CD4-positive, alpha-beta T cell treated with Interleukin-17A for 4 hours (primary cell): ENCODE measurements around the gene IAPP.
"Not testable (repeated sequence)": the region's sequence is repeated elsewhere in the genome, so short reads cannot be mapped to it uniquely, and the experiment has no call there.

Experiments
- DNase-seq: peaks from one replicate; pipeline ENCODE4 v3.0.0-alpha.2; 2020; ENCODE audit warnings: mixed read lengths

IAPP gene

DNA sequence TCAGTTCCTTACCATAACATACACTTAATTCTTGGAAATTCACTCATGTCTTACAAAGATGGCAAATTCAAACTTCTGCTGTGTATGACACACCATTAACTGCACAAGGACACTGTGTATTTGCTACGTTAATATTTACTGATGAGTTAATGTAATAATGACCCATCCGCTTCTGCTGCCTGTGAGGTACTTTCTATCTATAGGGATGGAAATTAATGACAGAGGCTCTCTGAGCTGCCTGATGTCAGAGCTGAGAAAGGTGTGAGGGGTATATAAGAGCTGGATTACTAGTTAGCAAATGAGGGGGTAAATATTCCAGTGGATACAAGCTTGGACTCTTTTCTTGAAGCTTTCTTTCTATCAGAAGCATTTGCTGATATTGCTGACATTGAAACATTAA lies at the start of gene IAPP:
Gene IAPP, plus strand, starts transcription at position 301 of the 400 bp plus-strand sequence. CDS start 450 bp downstream, outside the sequence.
- DNase-seq = no peak

DNA sequence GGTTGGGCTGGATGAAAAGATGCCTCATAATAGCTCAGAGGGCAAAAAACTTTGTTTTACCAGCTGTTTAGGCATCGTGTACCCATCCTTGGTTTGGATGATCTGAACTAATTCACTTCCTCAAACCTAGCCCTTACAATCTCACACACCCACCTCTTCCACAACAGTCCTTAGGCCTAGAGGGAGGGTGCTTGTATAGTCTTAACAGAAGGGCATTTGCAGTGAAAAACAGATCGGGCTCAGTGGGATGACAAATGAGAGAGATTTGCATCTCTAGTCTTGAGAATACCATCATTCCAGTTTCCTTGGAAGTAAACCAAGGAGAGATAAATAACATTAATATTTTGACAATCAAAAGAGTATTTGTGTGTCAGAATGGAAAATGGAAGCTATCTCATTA lies 49.0 kb upstream of the IAPP start:
- no peak for DNase-seq

DNA sequence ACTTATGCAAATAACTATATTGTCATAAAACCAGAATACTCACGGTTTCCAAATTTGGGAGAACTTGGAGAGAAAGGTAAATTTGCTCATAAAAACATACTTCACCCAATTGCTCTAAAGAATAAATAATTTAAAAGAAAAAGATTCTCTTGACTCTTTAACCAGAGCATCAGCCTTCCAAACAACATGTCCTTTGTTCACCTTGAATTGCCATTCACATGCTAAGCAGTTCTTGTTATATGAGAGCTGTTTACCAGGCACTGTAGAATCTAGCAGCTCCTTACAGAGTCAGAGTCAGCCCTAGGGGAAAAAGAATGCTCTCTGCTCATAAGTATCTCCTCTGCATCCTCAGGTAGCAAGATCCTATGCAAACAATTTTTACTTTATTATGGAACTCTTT lies 48.2 kb upstream of the IAPP start:
- DNase-seq = no peak

DNA sequence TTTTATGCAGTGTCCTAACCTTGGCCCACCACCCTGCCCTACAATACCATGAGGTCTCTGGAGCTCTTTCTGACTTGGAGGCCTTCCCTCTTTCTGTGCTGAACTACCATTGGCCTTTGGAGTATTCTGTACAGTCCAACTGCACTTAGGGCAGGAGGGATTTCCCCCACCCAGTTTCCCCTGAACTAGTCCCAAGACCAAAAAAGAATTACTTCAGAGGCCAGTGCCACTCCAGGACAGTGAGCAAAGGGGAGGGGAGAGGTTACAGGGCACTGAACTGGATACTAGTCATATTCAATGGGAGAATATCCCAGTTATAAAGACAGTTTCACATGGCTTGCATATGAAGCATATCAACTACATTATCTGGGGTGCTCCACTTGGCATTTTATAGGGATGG lies 44.1 kb upstream of the IAPP start:
- no peak for DNase-seq

DNA sequence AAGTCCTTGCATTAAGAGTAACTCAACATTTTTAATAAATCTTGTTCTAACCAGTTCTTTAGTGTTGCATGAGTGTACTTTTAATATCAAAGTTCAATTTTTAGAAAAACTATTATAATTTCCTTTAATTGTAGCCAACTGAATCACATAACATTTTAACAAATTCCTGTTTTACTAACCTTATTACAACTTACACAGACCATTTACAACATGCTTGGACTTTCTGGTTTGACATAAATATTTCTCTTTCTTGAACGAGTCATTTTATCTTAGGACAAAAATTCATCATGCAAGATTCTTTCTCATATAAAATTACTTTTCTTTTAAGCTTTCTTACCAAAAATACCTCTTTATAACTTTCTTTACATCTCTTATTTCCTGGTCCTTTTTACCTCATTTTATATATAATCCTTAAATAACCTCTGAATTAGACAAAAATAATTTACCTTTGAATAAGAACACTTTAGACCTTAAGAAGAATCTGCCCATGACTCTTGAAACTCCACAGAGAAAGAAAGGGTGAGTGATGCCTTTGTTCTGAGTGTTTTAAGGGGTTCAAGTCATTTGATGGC lies 41.9 kb upstream of the IAPP start:
- DNase-seq = no peak

DNA sequence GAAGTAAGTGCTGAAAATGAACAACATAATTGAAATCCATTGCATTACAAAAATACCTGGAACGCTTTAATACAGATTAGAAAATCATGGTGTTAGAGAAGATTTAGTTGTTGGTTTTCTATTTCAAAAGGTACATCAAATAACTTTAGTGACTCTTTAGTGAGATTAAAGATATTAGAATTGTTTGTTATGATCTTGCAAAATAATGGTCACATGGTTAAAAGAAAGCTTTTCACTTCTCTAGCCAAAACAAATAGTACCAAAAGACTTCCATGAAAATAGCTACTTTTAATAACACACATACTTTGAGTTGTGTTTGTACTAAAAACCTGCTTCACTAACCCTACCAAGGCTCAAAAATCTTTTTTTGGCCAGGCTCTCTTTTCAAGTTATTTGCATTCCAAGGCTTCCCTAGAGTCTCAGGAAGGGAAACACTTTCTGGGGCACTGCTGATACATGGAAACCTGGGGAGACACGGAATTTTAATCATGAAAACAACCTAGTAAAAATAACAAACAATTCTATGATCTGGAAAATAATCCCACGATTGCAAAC lies 37.9 kb upstream of the IAPP start, which contains the start of gene SLCO1A2:
Gene SLCO1A2, minus strand, starts transcription at position 147 of the 555 bp plus-strand sequence. CDS start 270 bp downstream, outside the sequence.
- no peak for DNase-seq

DNA sequence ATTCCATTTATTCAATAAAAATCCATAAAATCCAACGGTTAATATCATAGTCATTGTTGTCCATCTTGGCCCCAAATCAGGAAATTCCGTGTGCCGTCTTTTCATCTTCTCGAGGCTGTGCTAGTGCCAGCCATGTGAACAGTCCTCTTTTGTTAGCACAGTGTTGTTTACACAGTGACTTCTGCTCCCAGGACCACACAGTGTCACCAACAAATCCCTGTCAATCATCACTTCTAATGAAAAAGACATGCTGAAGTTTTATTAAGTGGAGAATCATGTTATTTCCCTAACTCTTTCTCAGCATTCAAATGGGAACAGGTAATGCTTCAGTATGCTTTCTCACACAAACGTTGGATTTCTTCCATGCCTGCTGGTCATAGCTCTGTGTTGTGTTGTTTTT lies 36.0 kb upstream of the IAPP start:
- no peak for DNase-seq

DNA sequence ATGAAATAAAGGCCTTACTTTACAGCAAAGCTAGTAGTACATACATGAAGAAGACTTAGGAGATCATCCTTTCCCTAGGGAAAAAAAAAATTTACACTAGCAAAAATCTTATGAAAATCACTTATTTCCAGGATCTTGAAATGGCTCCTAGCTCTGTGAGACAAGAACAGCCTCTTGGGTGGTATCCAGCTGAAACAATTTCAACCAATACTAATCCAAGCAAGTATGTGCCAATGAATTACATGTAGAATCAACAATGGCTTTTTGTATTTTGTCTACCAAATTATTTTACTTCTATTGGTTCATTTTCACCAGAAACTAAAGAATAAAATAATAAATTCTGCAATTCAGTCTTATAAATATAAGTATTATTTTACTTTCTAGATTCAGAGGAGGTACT lies 35.2 kb upstream of the IAPP start:
- no peak for DNase-seq

DNA sequence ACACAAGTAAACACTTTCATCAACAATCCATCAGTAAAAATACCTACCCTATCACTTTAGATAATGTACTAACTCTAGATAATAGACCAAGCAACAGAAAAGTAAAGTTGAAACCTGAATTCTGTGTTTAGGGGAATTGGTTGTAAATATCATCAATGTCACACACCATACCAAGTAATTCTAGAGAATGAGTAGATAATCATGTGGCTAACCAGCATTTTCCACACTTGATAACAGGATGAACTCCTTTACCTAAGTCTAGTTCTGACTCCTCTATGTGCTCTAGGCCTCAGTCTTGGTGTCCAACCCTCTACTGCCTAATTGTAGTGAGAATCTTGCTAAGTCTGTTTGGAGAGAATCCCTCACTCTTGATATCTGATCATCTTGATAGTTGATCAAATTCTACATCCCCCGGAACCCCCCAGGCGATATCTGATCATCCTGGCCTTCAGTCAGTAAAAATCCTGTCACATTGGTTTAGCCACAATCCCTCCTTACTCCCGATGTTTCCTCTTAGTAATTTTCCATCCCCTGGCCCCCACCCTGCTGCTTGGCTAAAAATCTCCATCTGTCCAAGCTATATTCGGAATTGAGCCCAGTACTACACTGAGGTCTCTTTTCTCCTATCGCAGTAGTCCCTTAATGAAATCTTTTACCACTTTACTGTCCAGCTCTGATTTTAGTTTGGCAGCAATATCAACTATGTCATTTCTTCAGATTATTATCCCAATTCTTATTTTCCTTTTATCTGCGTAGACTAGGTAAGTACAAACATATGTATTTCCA lies 34.5 kb upstream of the IAPP start:
- no peak for DNase-seq

DNA sequence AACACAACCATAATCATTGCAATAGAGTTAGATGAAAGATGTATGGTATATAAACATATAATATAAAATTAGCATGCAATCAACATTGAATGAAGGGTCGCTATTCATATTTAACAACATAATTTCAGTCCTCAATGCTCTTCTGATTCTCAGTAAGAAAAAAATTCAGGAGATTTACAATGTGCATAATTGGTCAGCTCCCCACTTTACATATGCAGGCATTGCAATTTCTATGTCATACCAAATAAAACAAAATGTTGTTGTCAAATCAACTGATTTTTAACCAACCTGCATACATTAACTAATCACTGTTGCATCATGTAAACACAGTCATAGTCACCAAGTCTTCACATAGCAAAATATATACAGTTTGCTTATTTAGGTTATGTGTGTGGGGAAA lies 32.8 kb upstream of the IAPP start:
- DNase-seq = no peak

DNA sequence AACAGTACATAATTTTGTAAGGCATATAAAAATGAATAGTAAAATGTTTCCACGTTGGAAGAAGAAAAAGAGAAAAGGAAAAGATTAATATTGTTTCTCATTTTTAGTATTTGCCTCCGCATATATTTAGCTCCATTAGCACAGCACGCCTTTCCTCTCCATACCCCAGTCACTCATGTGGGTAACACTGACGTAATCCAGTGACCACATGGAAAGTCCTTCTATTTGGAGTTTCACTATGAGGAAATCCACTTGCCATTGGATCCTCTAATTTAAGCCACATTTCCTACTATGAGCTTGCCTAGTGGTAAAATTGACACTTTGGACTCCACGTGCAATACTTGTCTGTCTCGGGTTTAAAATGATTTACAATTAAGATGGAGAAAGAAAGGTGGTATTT lies 32.3 kb upstream of the IAPP start:
- no peak for DNase-seq

DNA sequence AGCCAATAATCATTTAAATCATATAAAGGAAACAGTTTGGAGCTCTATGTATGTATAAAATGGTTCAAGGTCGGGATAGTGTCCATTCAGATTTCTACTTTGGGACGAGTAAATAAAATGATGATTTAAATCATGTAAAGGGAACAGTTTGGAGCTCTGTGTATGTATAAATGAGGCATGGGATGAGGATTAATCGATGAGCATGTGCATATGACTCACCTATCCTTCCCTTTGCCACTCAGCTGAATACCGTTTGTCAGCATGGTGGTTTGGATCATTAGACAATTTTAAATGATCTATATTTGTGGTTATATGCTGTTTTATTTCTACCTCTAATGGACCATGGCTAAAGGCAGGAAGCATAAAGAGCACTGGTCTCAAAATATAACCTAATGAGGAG lies 30.9 kb upstream of the IAPP start:
- DNase-seq = no peak

DNA sequence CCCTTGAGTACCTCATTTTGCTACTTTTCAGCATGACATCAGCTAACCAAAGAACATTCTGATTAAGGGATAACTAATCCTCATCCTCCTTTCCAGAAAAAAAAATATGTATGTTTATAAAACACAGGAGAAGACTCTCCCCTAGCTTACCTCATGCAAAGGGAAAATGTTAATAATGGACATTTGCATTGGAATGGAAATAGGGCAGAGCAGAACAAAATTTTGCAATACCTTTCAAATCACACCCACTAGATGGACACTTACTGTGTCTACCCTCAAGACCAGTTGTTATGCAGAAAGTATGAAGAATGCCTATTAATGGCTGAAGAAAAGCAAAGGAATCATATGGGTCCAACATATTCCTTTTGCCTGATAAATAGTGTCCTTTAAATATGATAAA lies 29.1 kb upstream of the IAPP start:
- DNase-seq = no peak

DNA sequence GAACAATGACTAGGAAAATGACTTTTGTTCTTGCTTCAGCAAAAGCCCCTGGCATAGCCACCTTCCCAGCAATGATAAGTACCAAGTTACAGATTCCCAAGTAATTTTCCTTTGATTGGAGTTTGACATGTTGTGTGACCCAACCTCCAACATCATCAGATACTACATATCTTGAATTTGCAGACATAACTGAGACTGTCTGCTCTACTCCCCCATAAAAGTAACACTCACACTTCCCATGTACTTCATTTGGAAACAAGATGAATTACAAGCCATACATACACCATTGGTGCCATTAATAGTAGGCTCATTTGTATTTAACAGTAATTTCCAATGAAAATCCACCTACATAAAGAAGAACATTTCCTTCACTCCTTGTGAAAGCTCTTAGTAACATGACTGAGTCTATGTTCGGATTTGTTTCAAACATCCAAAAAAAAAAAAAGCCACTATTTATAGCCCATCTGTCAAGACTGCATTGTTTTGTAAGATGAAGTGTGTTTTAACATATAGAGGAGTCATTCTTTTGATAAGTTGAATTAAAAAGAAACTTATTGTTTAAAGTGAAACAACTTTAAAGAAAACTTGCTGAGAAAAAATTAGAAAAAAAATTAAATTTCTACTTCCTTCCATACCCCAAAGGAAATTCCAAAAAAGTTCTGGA lies 26.0 kb upstream of the IAPP start:
- no peak for DNase-seq

DNA sequence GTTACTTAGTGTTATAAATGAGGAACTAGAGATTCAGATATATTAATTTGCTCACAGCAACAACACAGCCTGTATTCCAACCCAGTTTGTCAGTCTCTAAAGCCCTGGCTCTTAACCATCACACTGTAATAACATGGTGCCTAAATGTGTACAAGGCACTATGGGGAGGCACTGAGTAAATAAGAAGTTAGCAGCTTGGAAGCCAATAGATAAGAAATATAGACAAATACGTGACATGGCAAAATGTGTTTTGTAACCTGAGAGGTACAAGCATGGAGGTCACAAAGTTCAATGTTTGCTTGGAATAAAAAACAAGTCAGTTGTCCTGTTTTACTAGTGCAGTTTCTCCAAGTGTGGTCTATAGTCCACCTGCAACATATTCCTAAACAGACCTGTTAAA lies 21.7 kb upstream of the IAPP start:
- no peak for DNase-seq

DNA sequence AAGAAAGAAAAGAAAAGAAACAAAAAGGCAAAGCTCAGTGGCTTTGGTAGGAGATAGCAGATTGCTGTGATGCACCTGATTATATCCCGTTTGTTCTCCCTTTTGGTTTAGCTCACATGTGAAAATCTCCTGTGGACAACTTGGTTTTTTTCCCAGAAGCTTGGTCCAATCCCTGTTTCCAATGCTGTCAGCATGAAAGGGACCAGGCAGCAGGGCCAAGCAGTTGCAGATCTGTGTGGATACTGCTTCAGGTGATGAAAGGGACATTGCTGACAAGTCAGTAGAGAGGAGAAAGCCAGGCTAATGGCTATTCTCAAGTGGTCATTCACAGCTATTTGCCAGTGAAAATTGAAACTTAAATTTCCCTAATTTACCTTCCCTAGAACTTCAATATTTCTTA lies 19.2 kb upstream of the IAPP start:
- no peak for DNase-seq

DNA sequence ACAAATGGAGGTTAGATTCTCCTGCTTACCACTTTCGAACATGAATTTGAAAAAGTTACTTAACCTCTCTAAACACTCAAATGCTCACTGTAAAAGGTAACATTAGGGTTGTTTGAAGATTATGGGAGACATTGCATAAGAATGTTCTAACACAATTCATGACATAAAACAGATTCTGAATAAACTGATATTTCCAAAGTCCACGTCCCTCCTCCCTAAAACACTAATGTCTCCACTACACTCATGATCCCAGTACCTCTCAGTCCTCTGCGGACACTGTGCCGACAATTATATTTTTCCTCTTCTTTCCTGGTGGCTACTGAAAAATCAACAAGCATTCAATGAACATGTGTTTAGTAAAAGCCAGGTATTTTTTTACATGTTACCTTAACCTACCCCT lies 18.8 kb upstream of the IAPP start:
- DNase-seq = no peak

DNA sequence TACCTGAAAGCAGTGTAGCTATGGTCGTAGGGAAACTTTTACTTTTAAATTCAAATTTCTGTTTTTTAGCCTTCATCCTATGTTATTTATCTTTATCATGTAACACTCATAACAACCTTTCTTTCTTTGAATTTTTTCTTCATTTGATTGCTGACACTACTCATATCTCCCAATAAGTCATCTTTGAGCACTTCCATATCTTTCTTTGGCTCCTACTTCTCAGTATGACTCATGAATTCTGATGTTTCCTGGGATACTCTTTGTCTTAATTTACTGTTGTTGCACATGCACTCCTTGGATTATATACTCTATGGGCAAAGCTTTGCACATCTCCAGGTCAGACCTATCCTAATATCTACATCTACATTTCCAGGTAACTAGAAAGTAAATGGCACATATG lies 18.1 kb upstream of the IAPP start:
- no peak for DNase-seq

DNA sequence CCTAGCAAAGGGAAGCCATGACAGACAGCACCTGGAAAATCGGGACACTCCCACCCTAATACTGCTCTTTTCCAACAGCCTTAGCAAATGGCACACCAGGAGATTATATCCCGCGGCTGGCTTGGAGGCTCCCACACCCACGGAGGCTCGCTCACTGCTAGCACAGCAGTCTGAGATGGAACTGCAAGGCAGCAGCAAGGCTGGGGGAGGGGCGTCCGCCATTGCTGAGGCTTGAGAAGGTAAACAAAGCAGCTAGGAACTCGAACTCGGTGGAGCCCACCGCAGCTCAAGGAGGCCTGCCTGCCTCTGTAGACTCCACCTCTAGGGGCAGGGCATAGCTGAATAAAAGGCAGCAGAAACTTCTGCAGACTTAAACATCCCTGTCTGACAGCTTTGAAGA lies 12.1 kb upstream of the IAPP start:
- not testable (repeated sequence) for DNase-seq

DNA sequence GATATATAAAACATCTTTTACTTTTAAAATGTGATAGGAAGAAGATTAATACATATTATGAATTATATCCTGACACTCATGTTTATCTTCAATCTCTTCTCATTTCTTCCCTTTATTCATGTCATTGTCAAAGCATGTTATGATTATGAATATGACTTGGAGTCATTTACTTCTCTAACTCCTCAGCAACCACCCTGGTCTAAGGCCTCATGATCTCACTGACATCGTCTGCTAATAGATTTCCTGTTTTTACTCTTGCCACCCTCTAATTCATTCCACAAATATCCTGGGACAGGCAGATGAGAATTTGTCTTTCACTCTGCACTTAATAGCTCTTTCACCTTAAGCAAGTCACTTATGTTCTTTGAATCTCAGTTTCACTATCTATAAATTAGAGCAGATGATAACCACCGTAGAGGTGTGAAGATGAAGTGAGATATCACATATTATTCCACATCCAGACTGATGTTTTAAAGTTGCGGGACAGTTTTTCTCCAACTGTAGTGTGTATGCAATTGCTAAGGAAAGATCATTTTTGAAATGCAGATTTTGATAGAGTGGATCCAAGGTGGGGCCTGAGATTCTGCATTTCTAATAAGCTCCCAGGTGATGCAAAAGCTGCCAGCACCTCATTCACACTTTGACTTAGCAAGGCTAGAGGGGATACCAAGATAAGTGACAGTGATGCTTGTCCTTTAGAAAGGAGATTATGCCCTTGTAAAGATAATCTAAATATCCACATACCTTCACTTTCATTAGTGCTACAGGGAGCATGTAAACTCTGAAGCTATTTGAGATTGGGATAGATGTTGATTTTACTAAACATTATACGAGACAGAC lies 3.3 kb upstream of the IAPP start:
- no peak for DNase-seq

DNA sequence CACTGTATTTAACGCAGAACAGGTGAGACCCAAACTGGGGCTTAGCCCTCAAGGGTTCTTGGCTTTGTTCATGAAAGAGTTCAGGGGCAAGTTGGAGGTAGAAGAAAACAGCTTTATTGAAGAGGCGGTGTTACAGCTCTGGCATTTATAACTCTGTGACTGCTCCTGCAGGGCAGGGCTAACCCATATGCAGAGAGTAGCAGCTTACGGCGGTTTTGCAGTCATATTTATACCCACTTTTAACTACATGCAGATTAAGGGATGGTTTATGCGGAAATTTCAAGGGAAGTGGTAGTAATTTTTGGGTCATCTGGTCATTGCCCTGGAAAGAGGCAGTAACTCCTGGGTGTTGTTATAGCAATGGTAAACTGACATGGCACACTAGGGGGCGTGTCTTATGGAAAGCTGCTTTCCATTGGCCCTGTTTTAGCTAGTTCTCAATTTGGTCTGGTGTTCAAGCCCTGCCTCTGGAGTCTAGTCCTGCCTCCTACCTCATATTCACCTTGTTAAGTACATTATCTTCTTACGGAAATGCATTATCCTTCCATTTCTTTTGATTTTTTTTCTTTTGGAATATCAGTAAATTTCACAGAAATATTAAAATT lies 1.8 kb upstream of the IAPP start:
- DNase-seq = no peak

DNA sequence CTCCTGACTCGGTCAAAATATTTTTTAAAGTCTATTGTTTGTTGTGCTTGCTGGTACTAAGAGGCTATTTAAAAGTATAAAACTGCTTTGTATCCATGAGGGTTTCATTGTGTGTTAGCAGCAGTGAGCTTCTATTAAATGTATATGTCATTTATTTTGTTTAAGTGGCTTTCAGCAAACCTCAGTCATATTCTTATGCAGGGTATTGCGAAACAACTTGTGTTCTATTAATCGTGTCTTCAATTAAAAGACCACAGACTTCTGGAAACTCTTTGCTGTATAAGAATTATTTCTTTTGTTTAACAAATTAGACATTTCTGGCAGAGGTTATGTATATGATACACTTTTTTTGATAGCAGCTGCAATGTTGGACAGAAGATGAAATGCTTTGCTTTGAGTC lies 6.5 kb downstream of the IAPP start:
- no peak for DNase-seq

DNA sequence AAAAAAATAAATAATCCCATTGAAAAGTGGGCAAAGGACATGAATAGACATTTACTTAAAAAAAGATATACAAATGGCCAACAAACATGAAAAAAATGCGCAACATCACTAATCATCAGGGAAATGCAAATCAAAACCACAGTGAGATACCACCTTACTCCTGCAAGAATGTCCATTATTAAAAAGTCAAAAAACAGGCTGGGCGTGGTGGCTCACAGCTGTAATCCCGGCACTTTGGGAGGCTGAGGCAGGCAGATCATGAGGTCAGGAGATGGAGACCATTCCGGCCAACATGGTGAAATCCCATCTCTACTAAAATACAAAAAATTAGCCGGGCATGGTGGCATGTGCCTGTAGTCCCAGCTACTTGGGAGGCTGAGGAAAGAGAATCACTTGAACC lies 8.6 kb downstream of the IAPP start:
- DNase-seq = not testable (repeated sequence)
